ENCODE results near the gene MS4A6A.

Gene MS4A6A

GRCh38 chr11:60175860-60176275, 7.0 kb downstream of the MS4A6A start:
- no peak for DNase-seq (ENCODE audit: low read depth)
- TF ChIP-seq CTCF (conservative IDR thresholded peaks at IDR 0.05; ENCODE audit: low read length) = no peak
- H3K4me3 ChIP-seq (ENCODE audit: low read length) = no peak overlapping the region

GRCh38 chr11:60172011-60172410, 10.9 kb downstream of the MS4A6A start:
- H3K4me3 ChIP-seq (ENCODE audit: low read length) = no peak overlapping the region
- DNase-seq (ENCODE audit: low read depth) = no peak
- TF ChIP-seq CTCF (conservative IDR thresholded peaks at IDR 0.05; ENCODE audit: low read length) = no peak

- TF ChIP-seq CTCF (conservative IDR thresholded peaks at IDR 0.05; ENCODE audit: low read length) = no peak
- DNase-seq (ENCODE audit: low read depth) = no peak
- no peak overlapping the region for H3K4me3 ChIP-seq (ENCODE audit: low read length)
Measured at GRCh38 chr11:60170566-60170965, 12.3 kb downstream of the MS4A6A start.

GRCh38 chr11:60169264-60169915, 13.5 kb downstream of the MS4A6A start:
- no peak for DNase-seq (ENCODE audit: low read depth)
- H3K4me3 ChIP-seq (ENCODE audit: low read length) = no peak overlapping the region
- TF ChIP-seq CTCF (conservative IDR thresholded peaks at IDR 0.05; ENCODE audit: low read length) = peak; percentile 19; the same call in 1 of the 2 replicates

GRCh38 chr11:60168306-60168705, 14.6 kb downstream of the MS4A6A start:
- TF ChIP-seq CTCF (conservative IDR thresholded peaks at IDR 0.05; ENCODE audit: low read length) = no peak
- DNase-seq (ENCODE audit: low read depth) = no peak
- no peak overlapping the region for H3K4me3 ChIP-seq (ENCODE audit: low read length)

- no peak overlapping the region for H3K4me3 ChIP-seq (ENCODE audit: low read length)
- no peak for DNase-seq (ENCODE audit: low read depth)
- TF ChIP-seq CTCF (conservative IDR thresholded peaks at IDR 0.05; ENCODE audit: low read length) = no peak
Measured at GRCh38 chr11:60165951-60166350, 16.9 kb downstream of the MS4A6A start.

GRCh38 chr11:60165538-60165937, 17.3 kb downstream of the MS4A6A start:
- no peak for DNase-seq (ENCODE audit: low read depth)
- H3K4me3 ChIP-seq (ENCODE audit: low read length) = no peak overlapping the region
- TF ChIP-seq CTCF (conservative IDR thresholded peaks at IDR 0.05; ENCODE audit: low read length) = no peak

All from AG10803 (cell line).